ENCODE measurements around the gene ROCK1.

DNA sequence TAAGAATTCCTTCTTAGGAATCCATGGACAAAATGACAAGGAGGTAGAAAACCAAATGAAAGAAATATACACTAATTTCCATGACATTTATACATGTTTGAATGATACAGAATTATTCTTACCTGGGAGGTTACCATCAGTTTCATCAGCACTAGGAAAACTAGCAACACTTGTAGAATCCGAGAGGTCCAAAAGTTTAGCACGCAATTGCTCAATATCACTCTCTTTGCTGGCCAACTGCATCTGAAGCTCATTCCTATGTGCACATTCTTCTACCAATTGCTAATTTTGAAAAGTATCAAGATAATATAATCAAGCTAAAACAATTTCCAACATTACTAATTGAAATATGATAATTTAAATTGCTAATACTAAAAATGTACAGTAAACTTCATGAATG, 144.8 kb downstream of the ROCK1 start:
- no peak for TF ChIP-seq POLR2AphosphoS5 (IDR thresholded peaks at IDR 0.05; ENCODE audit: low read depth, low read length)
- TF ChIP-seq, protein P1, sequence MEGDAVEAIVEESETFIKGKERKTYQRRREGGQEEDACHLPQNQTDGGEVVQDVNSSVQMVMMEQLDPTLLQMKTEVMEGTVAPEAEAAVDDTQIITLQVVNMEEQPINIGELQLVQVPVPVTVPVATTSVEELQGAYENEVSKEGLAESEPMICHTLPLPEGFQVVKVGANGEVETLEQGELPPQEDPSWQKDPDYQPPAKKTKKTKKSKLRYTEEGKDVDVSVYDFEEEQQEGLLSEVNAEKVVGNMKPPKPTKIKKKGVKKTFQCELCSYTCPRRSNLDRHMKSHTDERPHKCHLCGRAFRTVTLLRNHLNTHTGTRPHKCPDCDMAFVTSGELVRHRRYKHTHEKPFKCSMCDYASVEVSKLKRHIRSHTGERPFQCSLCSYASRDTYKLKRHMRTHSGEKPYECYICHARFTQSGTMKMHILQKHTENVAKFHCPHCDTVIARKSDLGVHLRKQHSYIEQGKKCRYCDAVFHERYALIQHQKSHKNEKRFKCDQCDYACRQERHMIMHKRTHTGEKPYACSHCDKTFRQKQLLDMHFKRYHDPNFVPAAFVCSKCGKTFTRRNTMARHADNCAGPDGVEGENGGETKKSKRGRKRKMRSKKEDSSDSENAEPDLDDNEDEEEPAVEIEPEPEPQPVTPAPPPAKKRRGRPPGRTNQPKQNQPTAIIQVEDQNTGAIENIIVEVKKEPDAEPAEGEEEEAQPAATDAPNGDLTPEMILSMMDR (IDR thresholded peaks at IDR 0.05; ENCODE audit: control extremely low read depth in 1 of 3, insufficient read depth in 1 of 3, low read depth in 1 of 3, low read length in 3 of 3): no peak
- no peak for TF ChIP-seq BRCA1 (IDR thresholded peaks at IDR 0.05; ENCODE audit: low read depth, low read length)
- TF ChIP-seq TBP (IDR thresholded peaks at IDR 0.05; ENCODE audit: low read depth, low read length): no peak
- no peak for TF ChIP-seq TAF7 (optimal IDR thresholded peaks at IDR 0.05; ENCODE audit: borderline replicate concordance, low read depth, low read length)
- TF ChIP-seq, protein P2, sequence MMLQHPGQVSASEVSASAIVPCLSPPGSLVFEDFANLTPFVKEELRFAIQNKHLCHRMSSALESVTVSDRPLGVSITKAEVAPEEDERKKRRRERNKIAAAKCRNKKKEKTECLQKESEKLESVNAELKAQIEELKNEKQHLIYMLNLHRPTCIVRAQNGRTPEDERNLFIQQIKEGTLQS (IDR thresholded peaks at IDR 0.05; ENCODE audit: insufficient read depth, low read depth, low read length): no peak
- no peak for TF ChIP-seq PHF8 (conservative IDR thresholded peaks at IDR 0.05; ENCODE audit: low read depth, low read length)

Measured in H1 (cell line).